GM12878 (cell line): ENCODE data around the gene BMAL2. TPM values are rescaled to one million over a fixed set of nuclear protein-coding genes. Genes with fewer than 3 reads are reported as not detected.

Experiments
- ATAC-seq: fragments of 200-7000 bp; cut with Tn5 transposase; 3 replicates; pipeline ENCODE4 v1.9.1; 2020; ENCODE audit warnings: mild to moderate bottlenecking, moderate library complexity
- BruUV-seq: library from RNA; stranded (reverse); fragments of 400-500 nt; replicated peaks from 2 replicates; lab custom pipeline; 2021; lab: Mats Ljungman, UMichigan
- CTCF ChIA-PET: fragments of 300-600 bp; sonication (Branson Sonifier 250); formaldehyde crosslinking; extraction: SDS; loops from one replicate; lab custom pipeline; 2021; ENCODE audit warnings: inconsistent platforms; lab: Yijun Ruan, JAX
- POLR2A ChIA-PET: fragments of 350-600 bp; formaldehyde crosslinking; extraction: SDS; loops from one replicate; lab custom pipeline; 2021; ENCODE audit warnings: inconsistent platforms; lab: Charles Lee
- RAD21 ChIA-PET: fragments of 300-600 bp; sonication (Branson Sonifier 250); formaldehyde crosslinking; loops from one replicate; lab custom pipeline; 2023; ENCODE audit warnings: antibody characterized with exemption; ENCODE audit not compliant: unreplicated experiment; lab: Charles Lee
- SMC1A ChIA-PET: fragments of 300-600 bp; sonication (Branson Sonifier 250); formaldehyde crosslinking; loops from one replicate; lab custom pipeline; 2023; ENCODE audit not compliant: unreplicated experiment, uncharacterized antibody; lab: Charles Lee
- DNase-seq: peaks from one replicate; pipeline ENCODE4 v3.0.0-alpha.2; 2011; ENCODE audit warnings: low read depth, low spot score
- FAIRE-seq: peaks from 3 replicates; lab custom pipeline; 2011; peaks lifted over from hg19 to GRCh38; lab: Jason Lieb, UNC
- H2AFZ ChIP-seq: 2 replicates; pipeline ENCODE4 v1.6.0; 2011; ENCODE audit warnings: low read depth, low read length, control low read depth; ENCODE audit not compliant: control insufficient read depth
- H3K27ac ChIP-seq: 2 replicates; pipeline ENCODE4 v1.5.1; 2011; ENCODE audit warnings: control low read depth; ENCODE audit not compliant: control insufficient read depth, insufficient read depth
- H3K27me3 ChIP-seq, 2 experiments: replicated peaks in 1 of 2; 2 replicates each; pipeline versions ENCODE4 v1.6.0 to v1.6.1; 2011; ENCODE audit warnings: low read length in 1 of 2; ENCODE audit not compliant: control insufficient read depth in 2 of 2, insufficient read depth in 2 of 2
- H3K36me3 ChIP-seq, 2 experiments: 2 replicates each; pipeline ENCODE4 v1.5.1; 2011; ENCODE audit warnings: low read length in 1 of 2; ENCODE audit not compliant: control insufficient read depth in 2 of 2, insufficient read depth in 2 of 2
- H3K4me1 ChIP-seq: 2 replicates; pipeline ENCODE4 v1.6.1; 2011; ENCODE audit warnings: mild to moderate bottlenecking, low read length, moderate library complexity, mixed read lengths; ENCODE audit not compliant: control insufficient read depth, insufficient read depth
- H3K4me2 ChIP-seq: 2 replicates; pipeline ENCODE4 v1.6.0; 2011; ENCODE audit warnings: control low read depth; ENCODE audit not compliant: control insufficient read depth, insufficient read depth
- H3K4me3 ChIP-seq: fragments of 200-600 bp; sonication (generic); 2 replicates; pipeline ENCODE4 v1.5.1; 2016
- H3K79me2 ChIP-seq: 2 replicates; pipeline ENCODE4 v1.6.0; 2011; ENCODE audit warnings: low read length; ENCODE audit not compliant: control insufficient read depth, insufficient read depth
- H3K9ac ChIP-seq: 2 replicates; pipeline ENCODE4 v1.8.0; 2011; ENCODE audit warnings: low read length, control low read depth, mixed read lengths; ENCODE audit not compliant: control insufficient read depth, insufficient read depth
- H3K9me3 ChIP-seq: replicated peaks from 3 replicates; pipeline ENCODE4 v1.5.1; 2011; ENCODE audit warnings: mild to moderate bottlenecking, low read length; ENCODE audit not compliant: control insufficient read depth, insufficient read depth
- H4K20me1 ChIP-seq: 2 replicates; pipeline ENCODE4 v1.6.0; 2011; ENCODE audit not compliant: control insufficient read depth, insufficient read depth
- ATF7 ChIP-seq: fragments of 450-650 bp; IDR thresholded peaks from 2 replicates; pipeline ENCODE4 v1.6.1; 2016; ENCODE audit warnings: low read depth, mild to moderate bottlenecking
- BCL3 ChIP-seq: IDR thresholded peaks from 2 replicates; pipeline ENCODE4 v1.6.1; 2011; ENCODE audit warnings: borderline replicate concordance, low read depth, mild to moderate bottlenecking, moderate library complexity, low read length; ENCODE audit not compliant: insufficient read depth, poor library complexity, severe bottlenecking
- CREB1 ChIP-seq: IDR thresholded peaks from 2 replicates; pipeline ENCODE4 v1.6.1; 2012; ENCODE audit warnings: low read depth, mild to moderate bottlenecking, inconsistent platforms
- ESRRA ChIP-seq: IDR thresholded peaks from 2 replicates; pipeline ENCODE4 v1.6.1; 2012; ENCODE audit warnings: mild to moderate bottlenecking, low read length, improper control_type of control experiment
- HSF1 ChIP-seq: fragments of 150-350 bp; IDR thresholded peaks from 2 replicates; pipeline ENCODE4 v1.6.1; 2014; ENCODE audit warnings: mild to moderate bottlenecking, low read depth, low read length
- IRF4 ChIP-seq: IDR thresholded peaks from 2 replicates; pipeline ENCODE4 v1.6.1; 2011; ENCODE audit warnings: low read depth, low read length
- JUNB ChIP-seq: IDR thresholded peaks from 2 replicates; pipeline ENCODE4 v1.6.1; 2016; ENCODE audit warnings: antibody characterized with exemption, mild to moderate bottlenecking
- MEF2B ChIP-seq: fragments of 450-650 bp; IDR thresholded peaks from 2 replicates; pipeline ENCODE4 v1.6.1; 2018; ENCODE audit warnings: mild to moderate bottlenecking, moderate library complexity; ENCODE audit not compliant: partially characterized antibody, poor library complexity, severe bottlenecking
- MXI1 ChIP-seq: fragments of 150-350 bp; IDR thresholded peaks from 2 replicates; pipeline ENCODE4 v1.6.1; 2011; ENCODE audit warnings: low read depth, mild to moderate bottlenecking, inconsistent platforms, low read length, improper control_type of control experiment
- RUNX3 ChIP-seq: IDR thresholded peaks from 2 replicates; pipeline ENCODE4 v1.6.1; 2012; ENCODE audit warnings: low read length, inconsistent platforms
- SKIL ChIP-seq: fragments of 450-650 bp; IDR thresholded peaks from 2 replicates; pipeline ENCODE4 v1.6.1; 2017; ENCODE audit warnings: mild to moderate bottlenecking, low read depth, inconsistent platforms; ENCODE audit not compliant: poor library complexity, severe bottlenecking
- SPI1 ChIP-seq: IDR thresholded peaks from 2 replicates; pipeline ENCODE4 v1.6.1; 2011; ENCODE audit warnings: low read depth, mild to moderate bottlenecking, low read length, moderate library complexity, borderline replicate concordance; ENCODE audit not compliant: insufficient read depth
- SUZ12 ChIP-seq: fragments of 200-600 bp; sonication (generic); IDR thresholded peaks from one replicate; pipeline ENCODE4 v1.6.1; 2018; ENCODE audit warnings: antibody characterized with exemption, mild to moderate bottlenecking; ENCODE audit not compliant: unreplicated experiment
- USF2 ChIP-seq: IDR thresholded peaks from 2 replicates; pipeline ENCODE4 v1.6.1; 2011; ENCODE audit warnings: low read depth, low read length, improper control_type of control experiment, borderline replicate concordance
- YY1 ChIP-seq: IDR thresholded peaks from 2 replicates; pipeline ENCODE4 v1.6.1; 2011; ENCODE audit warnings: low read depth, mild to moderate bottlenecking, low read length
- WGBS: methylation state at CpG from one replicate; pipeline ENCODE4 v1.1.6; 2016; ENCODE audit warnings: low lambda C conversion rate; ENCODE audit not compliant: insufficient replicate concordance, insufficient coverage; ENCODE audit errors: missing lambda C conversion rate; 5-methylcytosine and 5-hydroxymethylcytosine counted together
- in situ Hi-C: fragments of 300-500 bp; cut with MboI; formaldehyde crosslinking; loops from 9 replicates; pipeline ENCODE4 v1.14.3; 2018; ENCODE audit warnings: mixed read lengths
- intact Hi-C: fragments of 100-400 bp; cut with micrococcal nuclease; formaldehyde crosslinking; loops from one replicate; pipeline ENCODE4 v1.14.2; 2022; ENCODE audit not compliant: unreplicated experiment
- polyA plus RNA-seq, 11 experiments: library from polyadenylated mRNA; depleted of rRNA in 4 of 11; unstranded in 6 of 11; stranded (reverse) in 5 of 11; fragments of >200 nt; fragmentation: Nextera tagmentation in 4 of 11; fragmentation: Illumina TruSeq in 1 of 11; extraction: Ambion mirVana in 4 of 11; extraction: Trizol in 1 of 11; gene quantifications; 1 replicate in 1 of 11; 2 replicates in 10 of 11; pipeline versions ENCODE4 v1.2.1 to v1.2.3, GENCODE V29; 2011 to 2016; ENCODE audit warnings: inconsistent platforms in 2 of 11, missing spikeins in 2 of 11, low read depth in 1 of 11
- total RNA-seq, 4 experiments: library from RNA; depleted of rRNA in 3 of 4; stranded (reverse); fragments of >200 nt in 3 of 4; fragmentation: Illumina TruSeq in 1 of 4; extraction: Trizol in 1 of 4; gene quantifications; 2 replicates each; pipeline versions ENCODE4 v1.2.1 to v1.2.3, GENCODE V29; 2013 to 2021

The BMAL2 gene
- total and polyA plus RNA-seq, 10 of the 15 experiments (the other 5 are each of a cell fraction or from before 2014, with no cell fraction given): 7.9 to 53.6 (median 35.5) TPM

- Histone ChIP-seq H3K79me2 (peaks cover 79% of the 10 kb centered on the region), H3K9me3 (no peaks in the 10 kb centered on the region), H4K20me1 (no peaks in the 10 kb centered on the region), H3K4me2 (peak overlapping the region; percentile 9), H3K4me1 (peaks cover 28% of the 10 kb centered on the region), H3K36me3 (peaks cover 2 to 7% of the 10 kb centered on the region in 2 experiments; a peak in 1 of 4 replicates), H2AFZ (no peak overlapping the region), H3K27me3 (no peaks in the 10 kb centered on the region), H3K4me3 (no peak overlapping the region), H3K9ac (no peak overlapping the region), H3K27ac (peak overlapping the region; percentile 70; the same call in 1 of the 2 replicates)
- TSS peak; percentile 3 for BruUV-seq
- WGBS: 2% methylated on average over 2 of the region's 2 CpGs
- in situ Hi-C loops: no loop called here
- ChIA-PET SMC1A (interaction anchor here (0.7 to 16.5 kb wide), 24 partner anchors 8 to 269 kb away, joined by 3 to 491 read pairs (median 6); partner anchors contain the start of gene STK38L), RAD21 (interaction anchor here (0.8 to 15.9 kb wide), 28 partner anchors 8 to 269 kb away, joined by 3 to 215 read pairs (median 6); partner anchors contain the start of genes BMAL2, MED21 and STK38L), POLR2A (interaction anchor here (0.6 to 3.9 kb wide), 24 partner anchors 9 to 123 kb away, joined by 3 to 30 read pairs (median 4); partner anchors contain the start of gene STK38L), CTCF (interaction anchor here (0.7 to 12.1 kb wide), 20 partner anchors 8 to 400 kb away, joined by 3 to 125 read pairs (median 4); no protein-coding TSS in a partner anchor)
- ATAC-seq (peak; percentile 67), DNase-seq (peak; percentile 89), FAIRE-seq (peak; percentile 66)
- intact Hi-C loops: no loop called here
- TF ChIP-seq MXI1 (no peak), USF2 (peak; percentile 38; the same call in 1 of the 2 replicates), MEF2B (peak; percentile 98), YY1 (no peak), JUNB (peak; percentile 79), HSF1 (no peak), SUZ12 (no peak), ATF7 (peak; percentile 83), SKIL (peak; percentile 97), RUNX3 (peak; percentile 87), IRF4 (peak; percentile 63; the same call in 1 of the 2 replicates), BCL3 (peak; percentile 77), SPI1 (peak; percentile 2; the same call in 1 of the 2 replicates), CREB1 (no peak), ESRRA (no peak)
Measured at GRCh38 chr12:27284751-27285150, 47.9 kb upstream of the BMAL2 start.
